Loucy (cell line): Measurements from ENCODE around the gene NLRP10.

Experiments used
- H2AFZ ChIP-seq: fragments of 200-600 bp; sonication (generic); 2 replicates; pipeline ENCODE4 v1.6.0; 2016; ENCODE audit warnings: antibody characterized with exemption, mild to moderate bottlenecking, low read length, moderate library complexity
- H3F3A ChIP-seq: fragments of 200-600 bp; 2 replicates; pipeline ENCODE4 v1.6.0; 2016; ENCODE audit warnings: antibody characterized with exemption, low read depth, mild to moderate bottlenecking
- H3K27me3 ChIP-seq: fragments of 200-600 bp; sonication (generic); 2 replicates; pipeline ENCODE4 v1.6.1; 2014; ENCODE audit warnings: low read length, mild to moderate bottlenecking; ENCODE audit not compliant: insufficient read depth, poor library complexity, severe bottlenecking
- H3K36me3 ChIP-seq: fragments of 200-600 bp; sonication (generic); 2 replicates; pipeline ENCODE4 v1.6.1; 2016; ENCODE audit warnings: low read length; ENCODE audit not compliant: insufficient read depth
- H3K4me1 ChIP-seq: fragments of 200-600 bp; sonication (generic); 2 replicates; pipeline ENCODE4 v1.5.1; 2014; ENCODE audit warnings: low read length, mild to moderate bottlenecking; ENCODE audit not compliant: insufficient read depth, poor library complexity, severe bottlenecking
- H3K4me2 ChIP-seq: fragments of 200-600 bp; sonication (generic); 2 replicates; pipeline ENCODE4 v1.6.0; 2014; ENCODE audit warnings: antibody characterized with exemption, low read length, low read depth, mild to moderate bottlenecking; ENCODE audit not compliant: poor library complexity, severe bottlenecking
- H3K4me3 ChIP-seq: fragments of 200-600 bp; sonication (generic); 2 replicates; pipeline ENCODE4 v1.5.1; 2014; ENCODE audit warnings: low read length, mild to moderate bottlenecking, mixed read lengths; ENCODE audit not compliant: poor library complexity, severe bottlenecking
- H3K79me2 ChIP-seq: fragments of 200-600 bp; sonication (generic); 2 replicates; pipeline ENCODE4 v1.6.1; 2014; ENCODE audit warnings: low read length; ENCODE audit not compliant: insufficient read depth
- H3K9ac ChIP-seq: fragments of 200-600 bp; sonication (generic); 2 replicates; pipeline ENCODE4 v1.6.0; 2014; ENCODE audit warnings: mild to moderate bottlenecking, low read depth, low read length, moderate library complexity; ENCODE audit not compliant: poor library complexity, severe bottlenecking
- H3K9me2 ChIP-seq: fragments of 200-600 bp; sonication (generic); replicated peaks from 2 replicates; pipeline ENCODE4 v1.6.1; 2016; ENCODE audit warnings: low read depth, low read length, mixed read lengths
- H3K9me3 ChIP-seq: fragments of 200-600 bp; sonication (generic); 2 replicates; pipeline ENCODE4 v1.6.1; 2014; ENCODE audit warnings: mild to moderate bottlenecking, antibody characterized with exemption, low read length, low read depth; ENCODE audit not compliant: insufficient read depth
- H4K20me1 ChIP-seq: fragments of 200-600 bp; sonication (generic); 2 replicates; pipeline ENCODE4 v1.6.0; 2014; ENCODE audit warnings: antibody characterized with exemption, low read length, mild to moderate bottlenecking; ENCODE audit not compliant: insufficient read depth, poor library complexity, severe bottlenecking
- CTCF ChIP-seq: fragments of 200-600 bp; sonication (generic); conservative IDR thresholded peaks from 2 replicates; pipeline ENCODE4 v1.5.1; 2014; ENCODE audit warnings: mild to moderate bottlenecking, antibody characterized with exemption, low read length
- EZH2phosphoT487 ChIP-seq: fragments of 200-600 bp; IDR thresholded peaks from 2 replicates; pipeline ENCODE4 v1.6.1; 2018; ENCODE audit warnings: antibody characterized with exemption, mild to moderate bottlenecking, moderate library complexity, borderline replicate concordance

Gene NLRP10

GRCh38 chr11:7918141-7918540 lies 47.1 kb downstream of the NLRP10 start:
- H4K20me1 ChIP-seq: no peaks in the 10 kb centered on the region
- no peak overlapping the region for H3K4me2 ChIP-seq
- no peaks in the 10 kb centered on the region for H3K4me1 ChIP-seq
- H3K36me3 ChIP-seq: no peaks in the 10 kb centered on the region
- H3K27me3 ChIP-seq: no peaks in the 10 kb centered on the region
- no peaks in the 10 kb centered on the region for H3K9me2 ChIP-seq
- H2AFZ ChIP-seq: no peak overlapping the region
- H3F3A ChIP-seq: no peaks in the 10 kb centered on the region
- no peaks in the 10 kb centered on the region for H3K79me2 ChIP-seq
- no peak overlapping the region for H3K4me3 ChIP-seq
- H3K9ac ChIP-seq: no peak overlapping the region
- TF ChIP-seq EZH2phosphoT487 (no peak), CTCF (no peak)
- no peaks in the 10 kb centered on the region for H3K9me3 ChIP-seq
